Left cardiac atrium (tissue), 4 donors: ENCODE results near the gene C2CD2L. TPM values are rescaled to one million over a fixed set of nuclear protein-coding genes. Genes with fewer than 3 reads are reported as not detected.
"Not testable (repeated sequence)": the region's sequence is repeated elsewhere in the genome, so short reads cannot be mapped to it uniquely, and the experiment has no call there.

Experiments
- ATAC-seq, 2 donors: fragments of 200-7000 bp; cut with Tn5 transposase; one replicate each; pipeline ENCODE4 v1.9.1; 2020; ENCODE audit warnings: mild to moderate bottlenecking in 2 of 2, moderate library complexity in 2 of 2
- DNase-seq: peaks from one replicate; pipeline ENCODE4 v3.0.0-alpha.2; 2020
- intact Hi-C, 2 donors: fragments of 100-400 bp; cut with DNase I; formaldehyde crosslinking; loops; one replicate each; pipeline versions ENCODE4 v1.14.1 to v1.15.1; 2022 to 2023
- total RNA-seq, 2 donors: library from RNA; stranded (reverse); fragmentation: NEBNext Ultra II Directional; extraction: Animal tissue kit (Norgen Biotek cat#: 25700); gene quantifications; one replicate each; pipeline ENCODE4 v1.2.1, GENCODE V29; 2021
- donor health status: DM: no; HTN: yes; CAD: no.
- donor health status: DM: no; HTN: yes; CAD: no; lungs with severe emphysema.
- donor health status: DM: yes; HTN: yes; CAD: no.
- donor health status: Dilated cardiomyopathy.

Gene C2CD2L
- total RNA-seq, 2 donors from 2014 or later: 8.7 to 9.3 TPM

- intact Hi-C loops, ATAC-seq, DNase-seq: not testable (repeated sequence)
Measured at GRCh38 chr11:119167077-119167458, 59.9 kb downstream of the C2CD2L start.

- intact Hi-C loops: no loop called here
- ATAC-seq (peak in 1 of 2 donors; percentile 58), DNase-seq (no peak)
Measured at GRCh38 chr11:119167933-119168332, 60.8 kb downstream of the C2CD2L start.

Other genes with a start within 250 kb of the C2CD2L start
- not detected for gene CXCR5, start 223.5 kb upstream of the C2CD2L start, total RNA-seq
- 10 to 100 TPM; 39.8 to 41.3 TPM for gene BCL9L, start 181.4 kb upstream of the C2CD2L start, total RNA-seq
- gene UPK2, start 151.0 kb upstream of the C2CD2L start, total RNA-seq: not detected
- not detected for gene FOXR1, start 135.6 kb upstream of the C2CD2L start, total RNA-seq
- gene CENATAC, start 109.2 kb upstream of the C2CD2L start, total RNA-seq: 10 to 100 TPM; 10.2 to 16.6 TPM
- gene RPS25, start 89.0 kb upstream of the C2CD2L start, total RNA-seq: 100 to 1,000 TPM; 816 to 856 TPM
- 10 to 100 TPM; 29.4 to 47.1 TPM for gene TRAPPC4, start 88.6 kb upstream of the C2CD2L start, total RNA-seq
- 1 to 10 TPM; 7.2 to 8.4 TPM for gene SLC37A4, start 76.5 kb upstream of the C2CD2L start, total RNA-seq
- 100 to 1,000 TPM; 114 to 122 TPM for gene HYOU1, start 50.1 kb upstream of the C2CD2L start, total RNA-seq
- gene VPS11, start 39.5 kb upstream of the C2CD2L start, total RNA-seq: 10 to 100 TPM; 20.1 to 23.2 TPM
- 10 to 100 TPM; 19.8 to 23.2 TPM for gene HMBS, start 22.5 kb upstream of the C2CD2L start, total RNA-seq
- gene DPAGT1, start 5.5 kb upstream of the C2CD2L start, total RNA-seq: 10 to 100 TPM; 25.9 to 27.7 TPM
- gene HINFP, start 14.2 kb downstream of the C2CD2L start, total RNA-seq: 10 to 100 TPM; 12.9 to 17.5 TPM
- 1 to 10 TPM in 1 of 2 donors, under 1 TPM in 1; 0.68 to 1.8 TPM for gene ABCG4, start 41.7 kb downstream of the C2CD2L start, total RNA-seq
- 10 to 100 TPM; 14.8 to 18.3 TPM for gene NLRX1, start 61.4 kb downstream of the C2CD2L start, total RNA-seq
- 1 to 10 TPM in 1 of 2 donors, under 1 TPM in 1; 0.84 to 3.2 TPM for gene NHERF4, start 78.1 kb downstream of the C2CD2L start, total RNA-seq
- gene CBL, start 99.0 kb downstream of the C2CD2L start, total RNA-seq: 10 to 100 TPM; 11.1 to 13.8 TPM
- 100 to 1,000 TPM; 144 to 230 TPM for gene MCAM, start 209.8 kb downstream of the C2CD2L start, total RNA-seq
- 10 to 100 TPM; 13.2 to 14.1 TPM for gene RNF26, start 227.2 kb downstream of the C2CD2L start, total RNA-seq
- 10 to 100 TPM; 25.1 to 39.9 TPM for gene C1QTNF5, start 233.5 kb downstream of the C2CD2L start, total RNA-seq
- gene MFRP, start 239.4 kb downstream of the C2CD2L start, total RNA-seq: not detected